GM10266 (cell line): ENCODE data around the gene ZBTB49.

Source experiments
- DNase-seq: peaks from one replicate; pipeline ENCODE4 v3.0.0; 2012; ENCODE audit errors: extremely low spot score
- TF ChIP-seq, protein P1 (sequence below): IDR thresholded peaks from 2 replicates; pipeline ENCODE4 v1.5.1; 2012; ENCODE audit warnings: mild to moderate bottlenecking, low read depth; ENCODE audit not compliant: control insufficient read depth, insufficient read depth; ENCODE audit errors: missing control alignments

Gene ZBTB49

DNA sequence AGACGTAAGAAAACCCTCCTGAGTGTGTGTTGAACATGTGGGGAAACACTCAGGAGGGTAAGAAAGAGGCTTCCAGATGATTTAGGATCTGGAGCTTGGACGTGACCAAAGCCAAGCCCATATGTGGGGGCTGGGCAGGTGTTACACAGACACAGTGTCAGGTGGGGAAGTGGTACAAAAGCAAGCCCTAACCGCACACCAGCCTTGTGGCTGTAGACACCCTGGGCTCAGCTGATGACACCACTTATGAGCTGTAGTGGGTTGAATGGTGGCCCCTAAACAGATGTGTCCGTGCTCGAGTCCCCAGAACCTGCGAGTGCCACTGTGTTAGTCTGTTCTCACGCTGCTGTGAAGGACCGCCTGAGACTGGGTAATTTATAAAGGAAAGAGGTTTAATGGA lies 71.8 kb downstream of the ZBTB49 start:
- TF ChIP-seq, protein P1, sequence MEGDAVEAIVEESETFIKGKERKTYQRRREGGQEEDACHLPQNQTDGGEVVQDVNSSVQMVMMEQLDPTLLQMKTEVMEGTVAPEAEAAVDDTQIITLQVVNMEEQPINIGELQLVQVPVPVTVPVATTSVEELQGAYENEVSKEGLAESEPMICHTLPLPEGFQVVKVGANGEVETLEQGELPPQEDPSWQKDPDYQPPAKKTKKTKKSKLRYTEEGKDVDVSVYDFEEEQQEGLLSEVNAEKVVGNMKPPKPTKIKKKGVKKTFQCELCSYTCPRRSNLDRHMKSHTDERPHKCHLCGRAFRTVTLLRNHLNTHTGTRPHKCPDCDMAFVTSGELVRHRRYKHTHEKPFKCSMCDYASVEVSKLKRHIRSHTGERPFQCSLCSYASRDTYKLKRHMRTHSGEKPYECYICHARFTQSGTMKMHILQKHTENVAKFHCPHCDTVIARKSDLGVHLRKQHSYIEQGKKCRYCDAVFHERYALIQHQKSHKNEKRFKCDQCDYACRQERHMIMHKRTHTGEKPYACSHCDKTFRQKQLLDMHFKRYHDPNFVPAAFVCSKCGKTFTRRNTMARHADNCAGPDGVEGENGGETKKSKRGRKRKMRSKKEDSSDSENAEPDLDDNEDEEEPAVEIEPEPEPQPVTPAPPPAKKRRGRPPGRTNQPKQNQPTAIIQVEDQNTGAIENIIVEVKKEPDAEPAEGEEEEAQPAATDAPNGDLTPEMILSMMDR, result no peak
- DNase-seq, result no peak

DNA sequence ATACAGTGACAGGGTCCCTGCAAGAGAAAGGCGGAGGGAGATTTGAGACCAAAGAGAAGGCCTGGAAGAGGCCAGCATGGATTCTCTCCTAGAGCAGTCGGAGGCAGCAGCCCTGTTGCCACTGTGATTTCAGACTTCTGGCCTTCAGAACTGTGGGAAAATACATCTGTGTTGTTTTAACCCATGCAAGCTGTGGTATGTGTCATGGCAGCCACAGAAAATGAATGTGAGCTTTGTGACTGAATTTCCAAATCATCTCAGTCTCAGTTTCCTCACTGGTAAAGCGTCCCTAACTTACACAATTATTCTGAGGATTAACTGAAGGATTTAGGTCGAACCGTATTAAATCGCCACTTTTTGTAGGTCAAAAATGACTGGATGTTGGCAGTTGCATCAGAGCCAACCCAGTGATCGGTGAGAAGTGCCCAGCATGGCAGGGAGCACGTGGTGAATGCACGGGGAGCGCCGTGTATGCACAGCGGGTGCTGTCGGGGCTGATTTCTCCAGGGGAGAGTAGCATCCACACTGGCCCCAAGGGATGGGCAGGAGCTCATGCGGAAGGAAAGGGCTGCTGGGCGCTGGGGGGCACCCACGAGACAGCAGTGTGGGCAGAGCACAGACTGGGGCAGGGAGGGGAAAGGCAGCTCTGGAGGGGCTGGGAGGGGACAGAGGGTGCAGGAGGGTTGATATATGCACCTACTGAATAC lies 73.1 kb downstream of the ZBTB49 start:
- DNase-seq, result no peak
- TF ChIP-seq, protein P1, result no peak

DNA sequence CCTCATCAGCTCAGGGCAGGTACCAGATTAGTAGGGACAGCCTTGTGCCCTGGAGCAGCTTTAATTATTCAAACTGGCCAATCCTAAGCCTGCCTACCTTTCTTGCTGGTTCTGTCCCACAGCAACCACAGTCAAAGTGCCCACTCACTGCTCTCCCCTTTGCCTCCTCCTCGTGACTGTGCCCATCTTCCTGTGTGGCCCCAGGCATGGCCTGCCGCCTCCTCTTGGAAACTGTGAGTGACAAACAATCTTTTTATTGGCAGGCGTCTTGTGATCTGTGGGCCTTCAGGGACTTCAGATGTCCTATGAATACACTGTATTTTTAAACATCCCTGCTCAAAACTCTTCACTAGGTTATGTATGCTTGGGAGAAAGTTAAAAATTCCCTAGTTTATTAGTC lies 74.0 kb downstream of the ZBTB49 start:
- TF ChIP-seq, protein P1, result no peak

DNA sequence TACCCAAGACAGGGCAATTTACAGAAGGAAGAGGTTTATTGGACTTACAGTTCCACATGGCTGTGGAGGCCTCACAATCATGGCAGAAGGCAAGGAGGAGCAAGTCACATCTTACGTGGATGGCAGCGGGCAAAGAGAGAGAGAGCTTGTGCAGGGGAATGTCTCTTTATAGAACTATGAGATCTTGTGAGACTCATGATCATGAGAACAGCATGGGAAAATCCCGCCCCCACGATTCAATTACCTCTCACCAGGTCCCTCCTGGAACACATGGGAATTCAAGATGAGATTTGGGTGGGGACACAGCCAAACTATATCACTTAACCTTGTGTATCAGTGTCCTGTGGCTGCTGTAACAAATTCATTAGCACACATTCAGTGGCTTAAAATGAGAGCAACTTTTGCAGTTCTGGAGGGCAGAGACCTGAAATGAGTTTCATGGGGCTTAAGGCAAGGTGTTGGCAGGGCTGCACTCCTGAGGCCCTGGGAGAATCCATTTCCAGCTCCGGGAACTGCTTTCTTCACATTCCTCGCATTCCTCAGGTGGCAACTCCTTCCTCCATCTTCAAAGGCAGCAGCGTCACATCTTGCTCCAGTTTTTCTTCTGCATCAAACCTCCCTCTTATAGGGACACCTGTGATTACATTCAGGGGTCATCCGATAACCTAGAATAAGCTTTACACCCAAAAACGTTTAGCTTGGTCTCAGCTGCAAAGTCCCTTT lies 74.6 kb downstream of the ZBTB49 start:
- no peak for DNase-seq
- TF ChIP-seq, protein P1, result no peak

More for the DNA sequence above, 74.0 kb downstream of the ZBTB49 start:
- no peak for DNase-seq

DNA sequence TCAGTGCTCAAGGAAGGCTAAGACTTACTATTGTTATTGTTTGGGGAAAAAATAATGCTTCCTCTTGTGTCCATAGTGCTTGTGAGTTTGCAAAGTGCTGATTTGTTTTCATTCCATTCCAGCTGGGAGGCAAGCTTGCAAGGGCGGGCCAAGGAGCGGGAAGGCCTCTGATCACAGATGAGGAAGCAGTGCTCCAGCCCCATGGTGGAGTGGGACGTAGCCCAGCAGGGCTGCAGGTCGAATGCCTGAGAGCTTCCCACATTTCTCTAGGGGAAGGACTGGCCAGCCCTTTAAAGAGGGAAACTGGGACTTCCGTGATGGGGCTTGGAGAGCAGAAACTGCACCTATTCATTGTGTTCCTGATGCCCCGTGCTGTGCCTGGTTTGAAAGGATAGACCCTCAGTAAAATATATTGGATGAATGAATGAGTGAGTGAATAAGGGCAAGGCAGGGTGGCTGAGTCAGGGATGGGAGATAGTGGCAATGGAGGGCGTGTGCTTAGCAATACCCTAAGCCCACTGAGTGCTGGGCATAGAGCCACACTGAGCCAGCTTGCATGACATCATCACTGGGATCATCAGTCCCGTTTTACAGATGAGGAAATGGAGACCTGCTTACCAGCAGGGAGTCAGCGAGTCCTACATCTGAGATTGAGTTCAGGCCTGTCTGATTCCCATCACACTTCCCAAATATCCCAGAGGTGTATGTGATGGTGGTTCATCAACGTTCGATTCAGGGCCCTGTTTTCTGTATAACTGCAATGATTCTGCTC lies 78.9 kb downstream of the ZBTB49 start:
- TF ChIP-seq, protein P1, result no peak
- no peak for DNase-seq
